Mesodermal cell (in vitro differentiated cells): Measurements from ENCODE around the gene LCP1. TPM values are rescaled to one million over a fixed set of nuclear protein-coding genes. Genes with fewer than 3 reads are reported as not detected.
A peak's percentile ranks its signal among the peaks of the same experiment; 100 is the strongest.
"Not testable (repeated sequence)": the region's sequence is repeated elsewhere in the genome, so short reads cannot be mapped to it uniquely, and the experiment has no call there.

Experiments
- H3K27ac ChIP-seq: 2 replicates; pipeline ENCODE4 v1.7.0; 2013; ENCODE audit warnings: mild to moderate bottlenecking, low read depth, low read length, moderate library complexity; ENCODE audit not compliant: severe bottlenecking
- H3K36me3 ChIP-seq: 2 replicates; pipeline ENCODE4 v1.7.1; 2013; ENCODE audit warnings: mild to moderate bottlenecking, low read length, moderate library complexity; ENCODE audit not compliant: control insufficient read depth, insufficient read depth
- H3K4me1 ChIP-seq: one replicate; pipeline ENCODE4 v1.7.1; 2013; ENCODE audit warnings: mild to moderate bottlenecking, low read length; ENCODE audit not compliant: insufficient read depth, control insufficient read depth, poor library complexity, severe bottlenecking
- H3K4me3 ChIP-seq: 2 replicates; pipeline ENCODE4 v1.7.0; 2013; ENCODE audit warnings: low read length, control low read depth, mild to moderate bottlenecking; ENCODE audit not compliant: insufficient read depth, poor library complexity, severe bottlenecking; ENCODE audit errors: extremely low read depth
- H3K9me3 ChIP-seq: 2 replicates; pipeline ENCODE4 v1.7.1; 2013; ENCODE audit warnings: mild to moderate bottlenecking, low read length, moderate library complexity; ENCODE audit not compliant: control insufficient read depth
- whole genome bisulfite sequencing, 2 experiments: methylation state at CpG; one replicate each; pipeline ENCODE4 v1.1.5; 2013; ENCODE audit warnings: missing lambda C conversion rate in 2 of 2; ENCODE audit not compliant: insufficient coverage in 2 of 2; 5-methylcytosine and 5-hydroxymethylcytosine counted together
- polyA plus RNA-seq, 2 experiments: library from polyadenylated mRNA; stranded (reverse); fragments of 50-300 nt; gene quantifications; one replicate each; pipeline ENCODE4 v1.2.3, GENCODE V29; 2013

LCP1 gene
- polyA plus RNA-seq (2013, experiment 1 of 2), result 3.6 TPM
- 4.6 TPM for polyA plus RNA-seq (2013, experiment 2 of 2)

DNA sequence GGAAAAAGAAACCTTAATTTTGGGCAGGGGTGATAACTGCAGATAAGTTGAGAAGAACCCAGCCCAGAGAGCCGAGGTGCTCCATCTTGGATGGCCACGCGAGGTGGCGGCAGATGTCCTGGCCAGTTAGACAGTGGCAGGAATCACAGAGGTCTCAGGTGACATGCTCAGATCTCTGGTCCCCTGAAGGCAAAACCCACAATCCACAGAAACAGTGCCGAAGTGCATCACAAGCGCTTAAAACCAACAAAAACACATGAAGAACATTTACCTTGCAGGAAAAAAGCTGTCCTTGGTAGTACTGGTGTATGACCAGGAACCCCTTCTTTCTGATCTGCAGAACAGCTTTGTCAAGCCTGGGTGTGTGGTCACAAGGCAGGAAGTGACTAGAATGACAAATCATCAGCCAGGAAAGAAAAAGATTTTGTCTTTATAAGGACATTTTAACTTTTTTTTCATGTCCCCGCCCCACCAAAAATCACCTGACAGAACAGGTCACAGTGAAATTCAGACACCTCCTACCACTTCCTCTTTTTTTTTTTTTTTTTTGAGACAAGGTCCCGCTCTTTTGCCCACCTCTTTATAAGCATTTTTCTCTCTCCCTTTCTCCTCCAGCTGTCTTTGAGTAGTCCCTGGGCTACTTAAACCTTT is at the start of gene LCP1:
Gene LCP1, minus strand, starts transcription at position 338 of the 651 bp plus-strand sequence. CDS start 22,515 bp downstream, outside the sequence.
- H3K36me3 ChIP-seq, result no peaks in the 10 kb centered on the region
- WGBS, 2 experiments, result 97 to 100% methylated on average over 4 to 6 of the region's 8 CpGs
- H3K4me3 ChIP-seq, result no peak within 1 kb of the TSS
- no peak within 1 kb of the TSS for H3K27ac ChIP-seq
- H3K9me3 ChIP-seq, result no peaks in the 10 kb centered on the region
- peaks cover 6% of the 10 kb centered on the region for H3K4me1 ChIP-seq

DNA sequence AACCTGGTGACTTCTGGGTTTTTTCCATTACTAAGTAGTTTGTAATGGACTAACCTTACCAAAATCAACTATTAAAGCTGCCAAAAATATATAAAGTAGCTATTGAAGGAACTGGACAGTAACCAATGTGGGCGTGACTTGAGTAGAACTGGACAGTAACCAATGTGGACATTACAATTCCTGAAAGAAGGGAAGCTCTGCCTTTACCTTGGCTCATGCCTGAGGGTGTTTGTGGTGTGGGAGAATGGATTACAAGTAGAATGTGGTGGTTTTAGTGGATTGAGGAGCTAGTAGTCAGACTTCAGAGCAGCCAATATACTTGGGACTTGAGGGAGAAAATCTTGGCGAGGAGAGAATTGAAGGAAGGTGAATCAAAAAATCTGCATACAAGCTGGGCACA is 47.3 kb upstream of the LCP1 start:
- Histone ChIP-seq H3K9me3 (no peaks in the 10 kb centered on the region), H3K4me3 (no peak overlapping the region), H3K4me1 (no peaks in the 10 kb centered on the region), H3K36me3 (no peaks in the 10 kb centered on the region), H3K27ac (no peak overlapping the region)
- WGBS, 2 experiments, result 78 to 93% methylated on average over 2 of the region's 2 CpGs

- not testable (repeated sequence) for H3K27ac ChIP-seq, H3K9me3 ChIP-seq, H3K4me3 ChIP-seq, H3K4me1 ChIP-seq, H3K36me3 ChIP-seq
- 28% methylated on average over 2 of the region's 2 CpGs; no CpG with 5 or more reads in 1 of the 2 experiments for WGBS, 2 experiments
These were observed 38.3 kb upstream of the LCP1 start for GRCh38 chr13:46220234-46220633.

GRCh38 chr13:46214741-46215140 is 32.8 kb upstream of the LCP1 start:
- not testable (repeated sequence) for H3K4me1 ChIP-seq, H3K4me3 ChIP-seq, H3K36me3 ChIP-seq, H3K9me3 ChIP-seq, H3K27ac ChIP-seq
- WGBS, 2 experiments, result 80% methylated on average over 1 of the region's 1 CpG; no CpG with 5 or more reads in 1 of the 2 experiments

DNA sequence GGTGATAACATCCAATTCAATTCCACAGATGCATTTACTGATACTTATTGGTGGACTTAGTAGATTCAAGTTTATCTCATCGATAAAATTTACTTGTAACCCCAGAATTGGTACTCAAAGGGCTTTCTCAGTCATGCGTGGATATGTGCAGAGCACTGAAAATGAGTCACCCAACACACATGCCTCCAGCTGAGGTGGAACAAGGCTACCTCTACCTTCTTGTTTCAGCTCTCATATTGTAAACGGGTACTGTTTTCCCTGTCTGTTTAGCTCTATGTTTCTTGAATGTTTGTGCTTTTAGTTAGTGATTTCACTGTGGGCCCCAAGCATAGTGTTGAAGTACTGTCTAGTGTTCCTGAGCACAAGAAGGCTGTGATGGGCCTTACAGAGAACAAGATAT is 31.3 kb upstream of the LCP1 start:
- 93 to 100% methylated on average over 1 to 3 of the region's 3 CpGs for WGBS, 2 experiments
- no peak overlapping the region for H3K4me3 ChIP-seq
- H3K36me3 ChIP-seq, result no peaks in the 10 kb centered on the region
- H3K9me3 ChIP-seq, result no peaks in the 10 kb centered on the region
- H3K27ac ChIP-seq, result no peak overlapping the region
- no peaks in the 10 kb centered on the region for H3K4me1 ChIP-seq

- no peaks in the 10 kb centered on the region for H3K9me3 ChIP-seq
- no peaks in the 10 kb centered on the region for H3K36me3 ChIP-seq
- peaks cover 3% of the 10 kb centered on the region for H3K4me1 ChIP-seq
- no peak within 1 kb of the TSS for H3K27ac ChIP-seq
- peak within 1 kb of the TSS; percentile 35 for H3K4me3 ChIP-seq
- 16 to 26% methylated on average over 30 to 37 of the region's 53 CpGs for WGBS, 2 experiments
These were observed 29.7 kb upstream of the LCP1 start, which contains the start of gene LRRC63 for GRCh38 chr13:46211483-46212351. TSS of gene LRRC63 (plus strand) at chr13:46211928. CDS start at chr13:46213035, 1,107 bp downstream.

GRCh38 chr13:46211116-46211482 is 29.1 kb upstream of the LCP1 start:
- Histone ChIP-seq H3K9me3 (no peaks in the 10 kb centered on the region), H3K4me1 (peaks cover 3% of the 10 kb centered on the region), H3K36me3 (no peaks in the 10 kb centered on the region), H3K4me3 (peak overlapping the region; percentile 35), H3K27ac (no peak overlapping the region)
- WGBS, 2 experiments, result 85 to 92% methylated on average over 5 to 7 of the region's 9 CpGs

- Histone ChIP-seq H3K4me1 (peaks cover 3% of the 10 kb centered on the region), H3K27ac (no peak overlapping the region), H3K4me3 (peak overlapping the region; percentile 35), H3K9me3 (no peaks in the 10 kb centered on the region), H3K36me3 (no peaks in the 10 kb centered on the region)
- WGBS, 2 experiments, result 90% methylated on average over 4 of the region's 6 CpGs
These were observed 28.5 kb upstream of the LCP1 start for GRCh38 chr13:46210362-46211083.

- Histone ChIP-seq H3K4me1 (peaks cover 3% of the 10 kb centered on the region), H3K27ac (no peak overlapping the region), H3K9me3 (no peaks in the 10 kb centered on the region), H3K4me3 (no peak overlapping the region), H3K36me3 (no peaks in the 10 kb centered on the region)
- WGBS, 2 experiments, result 77% methylated on average over 7 of the region's 7 CpGs; no CpG with 5 or more reads in 1 of the 2 experiments
These were observed 25.9 kb upstream of the LCP1 start for GRCh38 chr13:46207828-46208227.

DNA sequence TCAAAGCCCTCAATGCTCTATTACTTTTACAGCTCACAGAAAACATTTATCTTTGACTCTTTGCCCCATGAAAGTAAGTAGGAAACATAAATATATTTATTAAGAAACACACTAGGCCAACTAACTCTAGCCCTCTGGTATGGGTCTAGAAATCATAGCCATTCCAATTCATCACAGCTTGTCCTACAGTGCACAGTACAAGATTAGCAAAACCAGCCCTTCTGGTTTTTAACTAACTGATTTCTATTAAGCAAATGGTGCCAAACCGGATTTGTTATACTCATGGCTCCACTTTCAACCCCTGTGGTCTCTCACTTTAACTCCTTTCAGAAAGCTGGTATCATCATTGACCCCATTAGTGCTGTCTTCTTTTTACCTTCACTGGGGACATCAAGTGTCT is 24.2 kb upstream of the LCP1 start:
- no peak overlapping the region for H3K27ac ChIP-seq
- H3K36me3 ChIP-seq, result no peaks in the 10 kb centered on the region
- H3K4me1 ChIP-seq, result peaks cover 3% of the 10 kb centered on the region
- 70 to 86% methylated on average over 1 of the region's 1 CpG for WGBS, 2 experiments
- no peaks in the 10 kb centered on the region for H3K9me3 ChIP-seq
- no peak overlapping the region for H3K4me3 ChIP-seq
